ENCODE data around the gene CNTNAP2.

The CNTNAP2 gene

GRCh38 chr7:147980826-147981813, 1864.5 kb downstream of the CNTNAP2 start:
- no peak for DNase-seq (ENCODE audit: low read depth in 4 of 4, low spot score in 1 of 4)

GRCh38 chr7:147982307-147982706, 1865.7 kb downstream of the CNTNAP2 start:
- DNase-seq (ENCODE audit: low read depth in 4 of 4, low spot score in 1 of 4) = no peak

GRCh38 chr7:147984265-147984664, 1867.7 kb downstream of the CNTNAP2 start:
- DNase-seq (ENCODE audit: low read depth in 4 of 4, low spot score in 1 of 4) = no peak

GRCh38 chr7:147990079-147990478, 1873.5 kb downstream of the CNTNAP2 start:
- DNase-seq (ENCODE audit: low read depth in 4 of 4, low spot score in 1 of 4) = no peak

GRCh38 chr7:147990942-147991341, 1874.3 kb downstream of the CNTNAP2 start:
- no peak for DNase-seq (ENCODE audit: low read depth in 4 of 4, low spot score in 1 of 4)

GRCh38 chr7:147992698-147993097, 1876.1 kb downstream of the CNTNAP2 start:
- no peak for DNase-seq (ENCODE audit: low read depth in 4 of 4, low spot score in 1 of 4)

GRCh38 chr7:147997636-147998035, 1881.0 kb downstream of the CNTNAP2 start:
- no peak for DNase-seq (ENCODE audit: low read depth in 4 of 4, low spot score in 1 of 4)

GRCh38 chr7:147999962-148000361, 1883.4 kb downstream of the CNTNAP2 start:
- DNase-seq (ENCODE audit: low read depth in 4 of 4, low spot score in 1 of 4) = no peak

- DNase-seq (ENCODE audit: low read depth in 4 of 4, low spot score in 1 of 4) = no peak
Observed at GRCh38 chr7:148011753-148012152, 1895.2 kb downstream of the CNTNAP2 start.

- no peak for DNase-seq (ENCODE audit: low read depth in 4 of 4, low spot score in 1 of 4)
Observed at GRCh38 chr7:148014001-148014400, 1897.4 kb downstream of the CNTNAP2 start.

- no peak for DNase-seq (ENCODE audit: low read depth in 4 of 4, low spot score in 1 of 4)
Observed at GRCh38 chr7:148014541-148014940, 1897.9 kb downstream of the CNTNAP2 start.

- no peak for DNase-seq (ENCODE audit: low read depth in 4 of 4, low spot score in 1 of 4)
Observed at GRCh38 chr7:148017126-148017525, 1900.5 kb downstream of the CNTNAP2 start.

- no peak for DNase-seq (ENCODE audit: low read depth in 4 of 4, low spot score in 1 of 4)
Observed at GRCh38 chr7:148020679-148021078, 1904.1 kb downstream of the CNTNAP2 start.

GRCh38 chr7:148021507-148022045, 1905.0 kb downstream of the CNTNAP2 start:
- no peak for DNase-seq (ENCODE audit: low read depth in 4 of 4, low spot score in 1 of 4)

GRCh38 chr7:148022832-148023231, 1906.2 kb downstream of the CNTNAP2 start:
- DNase-seq (ENCODE audit: low read depth in 4 of 4, low spot score in 1 of 4) = no peak

- no peak for DNase-seq (ENCODE audit: low read depth in 4 of 4, low spot score in 1 of 4)
Observed at GRCh38 chr7:148026713-148027112, 1910.1 kb downstream of the CNTNAP2 start.

GRCh38 chr7:148028165-148028564, 1911.6 kb downstream of the CNTNAP2 start:
- DNase-seq (ENCODE audit: low read depth in 4 of 4, low spot score in 1 of 4) = no peak

- DNase-seq (ENCODE audit: low read depth in 4 of 4, low spot score in 1 of 4) = no peak
Observed at GRCh38 chr7:148031019-148031418, 1914.4 kb downstream of the CNTNAP2 start.

- DNase-seq (ENCODE audit: low read depth in 4 of 4, low spot score in 1 of 4) = no peak
Observed at GRCh38 chr7:148031811-148032210, 1915.2 kb downstream of the CNTNAP2 start.

GRCh38 chr7:148035950-148036349, 1919.3 kb downstream of the CNTNAP2 start:
- no peak for DNase-seq (ENCODE audit: low read depth in 4 of 4, low spot score in 1 of 4)

GRCh38 chr7:148037044-148037443, 1920.4 kb downstream of the CNTNAP2 start:
- no peak for DNase-seq (ENCODE audit: low read depth in 4 of 4, low spot score in 1 of 4)

- no peak for DNase-seq (ENCODE audit: low read depth in 4 of 4, low spot score in 1 of 4)
Observed at GRCh38 chr7:148041156-148041555, 1924.6 kb downstream of the CNTNAP2 start.

All from stimulated activated CD4-positive, alpha-beta T cell treated with anti-CD3 and anti-CD28 coated beads, Interleukin-1b, Interleukin-23, amount 100 ng/mL, for 24 hours (primary cell).